NCI-H774 (cell line): ENCODE measurements around the gene NEU1.
"Not testable (repeated sequence)": the region's sequence is repeated elsewhere in the genome, so short reads cannot be mapped to it uniquely, and the experiment has no call there.

ENCODE experiments used
- DNase-seq: peaks from one replicate; lab custom pipeline; 2025; lab: John Stamatoyannopoulos, UW

The NEU1 gene

DNA sequence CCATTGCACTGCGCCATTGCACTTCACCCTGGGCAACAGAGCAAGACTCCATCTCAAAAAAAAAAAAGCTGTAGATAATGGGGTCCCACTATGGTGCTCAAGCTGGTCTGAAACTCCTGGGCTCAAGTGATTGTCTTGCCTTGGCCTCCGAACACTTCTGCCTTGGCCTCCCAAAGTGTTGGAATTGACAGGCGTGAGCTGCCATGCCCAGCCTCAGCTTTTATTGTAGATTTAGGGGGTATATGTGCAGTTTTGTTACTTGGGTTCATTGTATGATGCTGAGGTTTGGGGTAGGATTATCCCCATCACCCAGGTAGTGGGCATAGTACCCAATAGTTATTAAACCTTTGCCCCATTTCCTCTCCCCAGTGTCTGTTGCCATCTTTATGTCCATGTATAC lies 23.7 kb downstream of the NEU1 start:
- no peak for DNase-seq

DNA sequence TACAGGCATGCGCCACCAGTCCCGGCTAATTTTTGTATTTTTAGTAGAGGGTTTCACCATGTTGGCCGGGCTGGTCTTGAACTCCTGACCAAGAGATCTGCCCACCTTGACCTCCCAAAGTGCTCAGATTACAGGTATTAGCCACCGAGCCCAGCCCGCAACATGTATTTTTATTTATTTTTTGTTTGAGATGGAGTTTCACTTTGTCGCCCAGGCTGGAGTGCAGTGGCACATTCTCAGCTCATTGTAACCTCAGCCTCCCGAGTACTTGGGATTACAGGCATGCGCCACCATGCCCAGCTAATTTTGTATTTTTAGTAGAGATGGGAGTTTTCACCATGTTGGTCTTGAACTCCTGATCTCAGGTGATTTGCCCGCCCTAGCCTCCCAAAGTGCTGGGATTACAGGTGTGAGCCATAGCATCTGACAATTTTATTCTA lies 24.5 kb downstream of the NEU1 start:
- not testable (repeated sequence) for DNase-seq

DNA sequence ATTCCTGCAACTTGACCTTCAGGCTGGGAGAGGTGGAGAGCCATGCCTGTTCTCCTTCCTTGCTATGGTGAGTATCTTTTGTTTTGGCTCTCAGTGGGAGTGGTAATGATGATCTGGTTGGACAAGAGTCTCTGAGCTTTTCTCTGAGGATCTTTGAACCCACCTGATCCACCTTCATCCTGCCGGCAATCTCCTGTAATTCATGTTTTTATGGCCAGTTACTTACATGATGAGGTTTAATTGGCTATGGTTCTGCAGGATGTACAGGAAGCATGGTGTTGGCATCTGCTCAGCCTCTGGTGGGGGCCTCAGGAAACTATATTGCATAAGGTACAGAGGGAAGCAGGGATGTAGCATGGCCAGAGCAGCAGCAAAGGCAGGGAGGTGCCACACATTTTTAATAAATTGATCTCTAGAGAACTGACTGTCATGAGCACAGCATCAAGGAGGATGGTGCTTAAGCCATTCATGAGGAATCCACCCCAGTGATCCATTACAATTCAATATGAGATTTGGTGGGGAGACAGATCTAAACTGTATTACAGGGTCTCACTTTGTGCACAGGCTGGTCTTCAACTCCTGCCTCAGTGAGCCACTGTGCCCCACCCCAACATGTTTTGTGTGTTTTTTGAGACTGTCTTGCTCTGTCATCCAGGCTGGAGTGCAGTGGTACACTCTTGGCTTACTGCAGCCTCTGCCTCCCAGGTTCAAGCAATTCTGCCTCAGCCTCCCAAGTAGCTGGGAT lies 25.1 kb downstream of the NEU1 start:
- DNase-seq, result no peak

DNA sequence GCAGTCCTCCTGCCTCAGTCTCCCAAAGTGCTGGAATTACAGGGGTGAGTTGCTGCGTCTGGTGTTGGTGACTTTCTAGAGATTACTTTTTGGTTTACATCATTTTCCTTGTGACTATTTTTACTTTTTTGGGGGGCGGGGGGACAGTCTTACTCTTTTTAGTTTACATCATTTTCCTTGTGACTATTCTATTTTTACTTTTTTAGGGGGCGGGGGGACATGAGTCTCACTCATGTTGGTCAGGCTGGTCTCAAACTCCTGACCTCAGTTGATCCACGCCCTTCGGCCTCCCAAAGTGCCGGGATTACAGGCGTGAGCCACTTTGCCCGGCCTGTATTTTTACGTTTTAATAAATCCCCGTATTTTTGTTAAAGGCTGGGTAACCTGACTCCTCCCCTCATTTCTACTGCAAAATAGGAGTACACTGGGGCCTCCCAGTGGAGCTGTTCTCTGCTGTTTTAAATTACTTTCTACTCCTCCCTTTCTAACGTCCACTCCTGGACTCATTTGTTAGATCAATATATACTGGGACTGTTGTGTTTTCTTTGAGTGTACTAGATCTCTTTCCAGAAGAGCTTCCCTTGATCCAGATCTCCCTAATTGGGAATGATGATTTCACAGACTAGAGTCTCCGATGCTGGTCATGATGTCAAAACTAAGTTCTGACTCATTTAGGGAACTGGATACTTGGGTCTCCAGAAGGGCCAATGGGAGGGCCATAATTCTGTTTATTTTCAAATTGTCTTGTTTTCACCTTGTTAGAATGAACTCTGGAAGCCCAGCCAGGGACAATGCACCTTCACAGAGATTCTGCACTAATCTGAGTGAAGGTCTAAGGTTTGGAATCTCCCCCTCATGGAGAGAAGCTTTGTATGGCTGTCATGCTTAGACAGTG lies 25.9 kb downstream of the NEU1 start:
- DNase-seq, result no peak

DNA sequence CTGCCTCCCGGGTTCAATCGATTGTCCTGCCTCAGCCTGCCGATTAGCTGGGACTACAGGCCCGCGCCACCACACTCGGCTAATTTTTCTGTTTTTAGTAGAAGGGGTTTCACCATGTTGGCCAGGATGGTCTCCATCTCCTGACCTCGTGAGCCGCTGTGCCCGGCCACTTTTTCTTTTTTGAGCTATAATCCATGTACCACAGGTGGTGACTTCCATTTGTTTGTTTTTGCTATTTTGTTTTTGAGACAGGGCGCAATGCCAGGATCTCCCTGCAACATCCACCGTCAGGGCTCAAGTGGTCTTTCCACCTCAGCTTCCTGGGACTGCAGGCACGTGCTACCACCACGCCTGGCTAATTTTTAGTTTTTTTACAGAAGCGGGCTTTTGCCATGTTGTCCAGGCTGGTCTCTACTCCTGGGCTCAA lies 26.6 kb downstream of the NEU1 start:
- no peak for DNase-seq

DNA sequence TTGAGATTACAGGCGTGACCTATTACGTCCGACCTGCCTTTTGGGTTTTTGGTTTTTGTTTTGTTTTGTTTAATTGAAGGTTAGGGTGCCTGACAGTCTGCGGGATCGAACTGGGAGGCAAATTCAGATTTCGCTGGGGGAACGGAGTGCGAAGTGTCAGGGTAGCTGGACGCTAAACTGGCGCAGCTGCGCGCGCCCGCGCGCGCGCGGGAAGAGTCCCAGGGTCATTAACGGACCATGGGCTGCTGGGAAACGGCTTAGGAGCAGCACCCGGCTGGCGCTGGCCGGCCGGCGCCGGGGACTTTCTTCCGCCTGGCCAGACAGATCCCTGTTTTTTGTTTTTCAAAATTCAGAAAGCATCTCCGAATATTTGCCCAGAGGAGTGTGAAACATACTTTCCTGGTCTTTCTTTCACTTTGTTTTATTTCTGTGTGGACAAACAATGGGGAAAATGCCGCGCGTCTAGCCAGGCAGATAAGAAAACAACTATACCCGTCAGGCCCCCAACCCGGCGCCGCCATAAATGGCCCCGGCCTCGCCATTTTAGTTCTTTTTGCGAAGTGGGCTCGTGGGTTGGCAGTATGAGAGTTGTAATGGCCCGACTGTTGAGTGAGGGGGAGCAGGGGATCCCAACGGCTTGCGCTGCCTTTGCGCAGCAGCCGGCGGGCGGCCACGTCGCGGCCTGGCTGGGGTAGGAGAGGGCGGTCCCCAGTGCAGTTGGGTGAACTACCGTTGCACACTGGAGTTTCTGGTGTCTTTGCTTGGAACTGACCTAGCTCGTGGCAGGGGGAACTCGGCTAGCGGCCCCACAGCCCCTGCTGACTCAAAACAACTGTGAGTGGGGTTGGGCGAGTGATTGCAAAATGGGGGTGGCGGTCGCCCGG lies 28.0 kb downstream of the NEU1 start:
- DNase-seq, result peak; percentile 91

DNA sequence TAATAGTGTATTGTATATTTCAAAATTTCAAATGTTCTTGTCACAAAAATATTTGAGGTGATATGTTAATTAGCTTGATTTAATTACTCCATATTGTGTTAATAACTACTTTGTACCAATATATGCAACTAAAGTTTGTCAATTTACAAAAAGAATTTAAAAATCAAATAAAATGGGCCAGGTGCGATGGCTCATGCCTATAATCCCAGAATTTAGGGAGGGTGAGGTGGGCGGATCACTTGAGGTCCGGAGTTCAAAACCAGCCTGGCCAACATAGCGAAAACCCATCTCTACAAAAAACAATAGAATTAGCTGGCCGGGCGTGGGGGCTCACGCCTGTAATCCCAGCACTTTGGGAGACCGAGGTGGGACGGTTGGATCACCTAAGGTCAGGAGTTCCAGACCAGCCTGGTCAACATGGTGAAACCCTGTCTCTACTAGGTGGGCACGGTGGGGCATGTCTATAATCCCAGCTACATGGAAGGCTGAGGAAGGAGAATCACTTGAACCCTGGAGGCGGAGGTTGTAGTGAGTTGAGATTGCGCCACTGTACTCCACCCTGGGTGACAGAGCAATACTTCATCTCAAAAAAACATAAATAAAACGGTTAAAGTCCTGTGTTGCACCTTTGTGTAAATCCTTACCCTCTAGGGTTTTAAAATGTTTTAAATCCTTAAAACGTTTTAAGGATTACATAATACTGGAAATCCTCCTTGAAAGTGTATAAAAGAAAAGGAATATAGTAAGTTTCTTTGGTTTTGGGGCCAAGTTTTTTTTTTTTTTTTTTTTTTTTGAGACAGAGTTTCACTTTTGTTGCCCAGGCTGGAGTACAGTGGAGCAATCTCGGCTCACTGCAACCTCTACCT lies 31.0 kb downstream of the NEU1 start:
- DNase-seq, result no peak

DNA sequence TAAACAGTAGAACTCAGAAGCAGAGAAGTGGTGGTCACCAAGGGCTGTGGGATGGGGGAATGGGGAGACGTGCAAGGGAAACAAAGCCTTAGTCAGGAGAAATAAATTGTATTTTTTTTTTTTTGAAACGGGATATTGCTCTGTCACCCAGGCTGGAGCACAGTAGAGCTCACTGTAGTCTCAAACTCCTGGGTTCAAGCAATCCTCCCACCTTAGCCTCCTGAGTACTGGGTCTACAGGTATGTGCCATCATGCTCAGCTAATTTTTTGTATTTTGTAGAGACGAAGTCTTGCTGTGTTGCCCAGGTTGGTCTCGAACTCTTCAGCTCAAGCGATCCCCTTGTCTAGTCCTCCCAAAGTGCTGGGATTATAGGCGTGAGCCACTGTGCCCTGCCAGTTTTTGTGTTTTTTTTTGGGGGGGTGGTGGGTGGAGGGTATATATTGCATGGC lies 31.7 kb downstream of the NEU1 start:
- no peak for DNase-seq

DNA sequence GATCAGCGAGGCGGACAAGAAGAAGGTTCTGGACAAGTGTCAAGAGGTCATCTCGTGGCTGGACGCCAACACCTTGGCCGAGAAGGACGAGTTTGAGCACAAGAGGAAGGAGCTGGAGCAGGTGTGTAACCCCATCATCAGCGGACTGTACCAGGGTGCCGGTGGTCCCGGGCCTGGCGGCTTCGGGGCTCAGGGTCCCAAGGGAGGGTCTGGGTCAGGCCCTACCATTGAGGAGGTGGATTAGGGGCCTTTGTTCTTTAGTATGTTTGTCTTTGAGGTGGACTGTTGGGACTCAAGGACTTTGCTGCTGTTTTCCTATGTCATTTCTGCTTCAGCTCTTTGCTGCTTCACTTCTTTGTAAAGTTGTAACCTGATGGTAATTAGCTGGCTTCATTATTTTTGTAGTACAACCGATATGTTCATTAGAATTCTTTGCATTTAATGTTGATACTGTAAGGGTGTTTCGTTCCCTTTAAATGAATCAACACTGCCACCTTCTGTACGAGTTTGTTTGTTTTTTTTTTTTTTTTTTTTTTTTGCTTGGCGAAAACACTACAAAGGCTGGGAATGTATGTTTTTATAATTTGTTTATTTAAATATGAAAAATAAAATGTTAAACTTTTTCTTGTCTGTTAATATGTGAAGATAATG lies 32.9 kb downstream of the NEU1 start:
- no peak for DNase-seq

DNA sequence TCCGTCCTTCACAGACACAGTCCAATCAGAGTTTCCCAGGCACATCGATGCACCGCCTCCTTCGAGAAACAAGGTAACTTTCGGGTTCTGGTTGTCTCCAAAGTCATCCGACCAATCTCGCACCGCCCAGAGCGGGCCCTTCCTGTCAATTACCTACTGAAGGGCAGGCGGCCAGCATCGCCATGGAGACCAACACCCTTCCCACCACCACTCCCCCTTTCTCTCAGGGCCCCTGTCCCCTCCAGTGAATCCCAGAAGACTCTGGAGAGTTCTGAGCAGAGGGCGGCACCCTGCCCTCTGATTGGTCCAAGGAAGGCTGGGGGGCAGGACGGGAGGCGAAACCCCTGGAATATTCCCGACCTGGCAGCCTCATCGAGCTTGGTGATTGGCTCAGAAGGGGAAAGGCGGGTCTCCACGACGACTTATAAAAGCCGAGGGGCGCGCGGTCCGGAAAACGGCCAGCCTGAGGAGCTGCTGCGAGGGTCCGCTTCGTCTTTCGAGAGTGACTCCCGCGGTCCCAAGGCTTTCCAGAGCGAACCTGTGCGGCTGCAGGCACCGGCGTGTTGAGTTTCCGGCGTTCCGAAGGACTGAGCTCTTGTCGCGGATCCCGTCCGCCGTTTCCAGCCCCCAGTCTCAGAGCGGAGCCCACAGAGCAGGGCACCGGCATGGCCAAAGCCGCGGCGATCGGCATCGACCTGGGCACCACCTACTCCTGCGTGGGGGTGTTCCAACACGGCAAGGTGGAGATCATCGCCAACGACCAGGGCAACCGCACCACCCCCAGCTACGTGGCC lies 35.1 kb downstream of the NEU1 start, which contains the start of gene HSPA1B:
Gene HSPA1B, plus strand, starts transcription at position 453 of the 794 bp plus-strand sequence. Its CDS starts 213 bp downstream, at position 666.
- peak; percentile 97 for DNase-seq

DNA sequence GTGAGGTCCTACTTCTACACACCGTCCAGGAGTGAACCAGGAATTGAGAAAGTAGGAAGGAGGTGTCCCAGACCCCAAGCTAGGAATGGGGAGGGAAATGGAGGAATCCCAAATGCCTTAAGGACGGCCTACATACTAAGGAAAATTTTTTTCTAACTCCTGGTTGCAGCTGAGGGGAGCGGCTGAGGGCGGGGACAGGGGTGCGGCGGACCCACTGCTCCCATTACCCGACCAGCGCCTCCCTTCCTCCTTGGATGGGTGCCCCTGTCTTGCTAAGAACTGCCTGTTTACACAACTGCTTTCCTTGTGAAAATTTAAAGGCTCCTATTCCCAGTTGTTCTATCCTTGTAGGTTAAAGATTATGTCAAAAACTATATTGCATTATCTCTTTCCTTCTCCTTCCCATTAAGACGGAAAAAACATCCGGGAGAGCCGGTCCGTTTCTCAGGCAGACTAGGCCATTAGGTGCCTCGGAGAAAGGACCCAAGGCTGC lies 35.8 kb downstream of the NEU1 start:
- DNase-seq, result no peak

DNA sequence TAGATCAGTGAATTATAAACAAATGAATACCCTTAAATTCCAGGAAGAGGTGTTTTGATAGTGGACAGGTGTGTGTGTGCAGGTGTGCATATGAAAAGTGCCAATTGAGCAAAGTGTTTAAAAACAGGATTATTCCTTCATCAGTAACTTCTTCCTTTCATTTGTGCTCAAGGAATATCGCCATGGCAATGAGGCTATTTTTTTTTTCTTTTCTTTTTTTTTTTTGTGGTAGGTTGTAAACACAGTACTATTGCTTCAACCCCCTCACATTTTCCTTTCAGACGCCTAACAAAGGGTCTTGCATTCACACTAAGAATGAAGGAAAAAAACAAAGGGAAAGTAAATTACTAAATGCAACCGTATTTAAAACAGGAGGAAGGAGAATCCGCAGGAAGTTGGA lies 37.1 kb downstream of the NEU1 start:
- DNase-seq, result no peak

DNA sequence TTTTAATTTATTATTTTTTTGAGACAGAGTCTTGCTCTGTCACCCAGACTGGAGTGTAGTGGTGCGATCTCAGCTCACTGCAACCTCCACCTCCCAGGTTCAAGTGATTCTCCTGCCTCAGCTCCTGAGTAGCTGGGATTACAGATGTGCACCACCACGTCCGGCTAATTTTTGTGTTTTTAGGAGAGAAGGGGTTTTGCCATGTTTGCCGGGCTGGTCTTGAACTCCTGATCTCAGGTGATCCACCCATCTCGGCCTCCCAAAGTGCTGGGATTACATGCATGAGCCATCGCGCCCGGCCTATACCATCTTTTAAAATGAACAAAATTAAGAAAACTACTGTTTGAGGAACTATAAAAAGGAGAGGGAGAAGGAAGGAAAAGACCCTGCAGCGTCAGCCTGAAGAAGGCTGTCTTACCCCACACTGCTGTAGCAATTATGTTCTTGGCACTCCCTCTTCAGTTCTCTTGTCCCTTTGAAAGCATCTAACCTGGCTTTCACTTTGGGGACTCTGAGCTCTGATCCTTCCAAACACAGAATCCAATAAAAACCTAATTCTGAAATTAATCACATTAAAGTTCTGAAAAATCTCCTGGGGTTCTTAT lies 38.9 kb downstream of the NEU1 start:
- DNase-seq, result not testable (repeated sequence)

DNA sequence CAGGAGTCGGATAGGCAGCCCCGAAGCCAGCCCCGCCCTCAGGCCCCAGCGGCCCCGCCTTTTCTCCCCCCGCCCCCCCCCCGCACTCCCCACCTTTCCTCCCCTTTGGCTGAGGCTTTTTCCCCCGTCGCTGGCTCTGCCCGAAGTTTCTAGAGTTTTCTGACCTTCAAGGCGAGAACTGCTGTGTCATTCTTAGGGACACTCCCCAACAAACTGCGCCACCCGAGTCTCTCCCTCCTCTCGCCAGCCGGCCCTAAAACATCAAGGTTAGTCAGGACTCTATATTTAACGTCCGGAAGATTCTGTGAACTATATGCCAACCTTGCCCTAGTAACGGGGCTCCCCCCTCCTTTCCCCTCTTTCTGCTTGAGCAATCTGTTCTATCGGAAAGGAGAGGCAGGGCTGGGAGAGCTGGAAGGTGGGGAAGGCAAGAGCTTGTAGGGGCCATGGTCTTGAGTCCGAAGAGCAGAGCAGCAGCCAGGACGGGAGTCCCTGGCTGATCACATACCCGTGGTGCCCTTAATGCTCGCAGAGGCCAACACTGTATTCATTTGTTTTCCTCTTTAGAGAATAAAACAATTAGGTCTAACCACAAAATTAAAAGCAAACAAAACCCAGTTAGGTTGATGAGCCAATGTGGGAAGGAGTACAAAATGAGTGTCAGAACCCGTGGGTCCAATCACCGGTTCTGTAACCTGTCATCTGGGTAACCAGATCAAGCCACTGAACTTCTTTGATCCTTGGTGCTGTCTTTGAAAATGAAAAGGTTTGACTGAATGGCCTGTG lies 40.4 kb downstream of the NEU1 start:
- no peak for DNase-seq

DNA sequence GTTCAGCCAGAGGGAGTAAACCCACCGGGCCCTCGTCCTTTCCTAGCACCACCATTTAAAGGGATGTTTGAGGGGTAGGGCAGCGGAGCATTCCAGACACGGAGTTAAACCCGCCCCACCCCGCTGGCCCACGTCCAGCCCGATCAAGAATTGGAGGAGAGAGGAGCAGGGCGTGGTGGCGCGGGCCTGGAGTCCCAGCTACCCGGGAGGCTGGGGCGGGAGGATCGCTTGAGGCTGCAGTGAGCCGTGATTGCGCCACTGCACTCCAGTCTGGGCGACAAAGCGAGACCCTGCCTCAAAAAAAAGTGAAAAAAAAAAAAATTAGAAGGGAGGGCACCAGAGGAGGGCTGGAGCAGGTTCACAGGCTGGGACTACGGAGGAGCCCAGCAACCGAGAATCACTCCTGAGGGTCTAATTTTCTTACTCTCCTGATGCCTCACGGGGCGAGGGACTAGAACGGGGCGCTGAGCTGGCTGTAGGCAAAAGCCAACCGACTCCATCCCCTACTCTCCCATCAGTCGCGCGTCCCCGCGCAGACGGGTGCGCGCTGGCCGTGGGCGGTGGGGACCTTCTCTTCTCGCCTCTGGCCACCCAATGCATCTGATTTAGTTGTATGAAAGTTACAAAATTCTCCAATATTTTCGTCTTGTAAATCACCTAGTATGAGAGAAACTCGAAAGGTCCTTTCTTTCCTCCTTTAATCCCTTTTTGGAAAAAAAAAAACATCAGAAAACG lies 41.2 kb downstream of the NEU1 start:
- peak; percentile 21 for DNase-seq

DNA sequence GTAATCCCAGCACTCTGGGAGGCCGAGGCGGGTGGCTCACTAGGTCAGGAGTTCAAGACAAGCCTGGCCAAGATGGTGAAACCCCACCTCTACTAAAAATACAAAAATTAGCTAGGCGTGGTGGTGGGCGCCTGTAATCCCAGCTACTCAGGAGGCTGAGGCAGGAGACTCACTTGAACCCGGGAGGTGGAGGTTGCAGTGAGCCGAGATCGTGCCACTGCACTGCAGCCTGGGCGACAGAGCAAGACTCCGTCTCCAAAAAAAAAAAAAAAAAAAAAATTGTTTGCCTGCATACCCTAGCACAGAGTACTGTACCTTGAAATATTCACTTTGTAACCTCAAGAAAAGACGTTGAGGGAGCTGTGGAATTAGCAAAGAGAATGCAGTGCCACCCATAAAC lies 42.2 kb downstream of the NEU1 start:
- not testable (repeated sequence) for DNase-seq

DNA sequence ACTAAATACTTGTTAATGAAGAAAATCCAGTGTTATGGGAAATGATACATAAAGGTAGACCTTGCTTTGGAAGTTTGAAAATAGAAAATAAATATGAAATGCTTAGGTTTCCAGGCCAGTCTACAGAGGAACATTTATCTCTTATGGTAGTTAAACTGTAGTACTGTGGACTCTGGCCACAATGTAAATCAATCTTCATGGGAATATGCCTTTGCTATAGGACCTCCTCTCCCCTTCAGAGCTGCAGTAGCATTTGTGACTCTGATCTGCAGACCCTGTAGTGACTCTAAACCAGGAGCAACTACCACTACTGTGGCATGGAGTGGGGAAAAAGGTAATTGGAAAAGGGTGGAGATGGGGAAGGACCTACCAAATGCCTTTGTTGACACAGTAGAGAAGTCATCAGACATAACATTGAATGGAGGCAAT lies 42.7 kb downstream of the NEU1 start:
- no peak for DNase-seq
